HAP-1 (cell line): ENCODE data around the gene CMIP.
A peak's percentile ranks its signal among the peaks of the same experiment; 100 is the strongest.

Source experiments
- DNase-seq, 2 experiments: peaks; one replicate each; pipeline ENCODE4 v3.0.0-alpha.2; 2016 to 2020; ENCODE audit warnings: low spot score in 2 of 2
- H3K27me3 ChIP-seq: fragments of 250-450 bp; sonication (Bioruptor Pico); 2 replicates; pipeline ENCODE4 v1.5.1; 2020; ENCODE audit warnings: low read depth, mild to moderate bottlenecking, moderate library complexity
- H3K36me3 ChIP-seq: fragments of 250-450 bp; sonication (Bioruptor Pico); replicated peaks from 2 replicates; pipeline ENCODE4 v1.5.1; 2020; ENCODE audit warnings: mild to moderate bottlenecking
- H3K4me1 ChIP-seq: fragments of 250-450 bp; sonication (Bioruptor Pico); 2 replicates; pipeline ENCODE4 v1.5.1; 2020; ENCODE audit warnings: mild to moderate bottlenecking
- H3K4me3 ChIP-seq: fragments of 250-450 bp; sonication (Bioruptor Pico); 2 replicates; pipeline ENCODE4 v1.5.1; 2020; ENCODE audit warnings: mild to moderate bottlenecking, moderate library complexity
- H3K9me3 ChIP-seq: fragments of 250-450 bp; sonication (Bioruptor Pico); 2 replicates; pipeline ENCODE4 v1.5.1; 2020; ENCODE audit warnings: mild to moderate bottlenecking, moderate library complexity
- in situ Hi-C: fragments of 300-500 bp; cut with MboI; formaldehyde crosslinking; loops from 3 replicates; pipeline ENCODE4 v1.14.3; 2020; ENCODE audit warnings: low sequenced_read_pairs, inconsistent platforms, mixed read lengths

Gene CMIP

DNA sequence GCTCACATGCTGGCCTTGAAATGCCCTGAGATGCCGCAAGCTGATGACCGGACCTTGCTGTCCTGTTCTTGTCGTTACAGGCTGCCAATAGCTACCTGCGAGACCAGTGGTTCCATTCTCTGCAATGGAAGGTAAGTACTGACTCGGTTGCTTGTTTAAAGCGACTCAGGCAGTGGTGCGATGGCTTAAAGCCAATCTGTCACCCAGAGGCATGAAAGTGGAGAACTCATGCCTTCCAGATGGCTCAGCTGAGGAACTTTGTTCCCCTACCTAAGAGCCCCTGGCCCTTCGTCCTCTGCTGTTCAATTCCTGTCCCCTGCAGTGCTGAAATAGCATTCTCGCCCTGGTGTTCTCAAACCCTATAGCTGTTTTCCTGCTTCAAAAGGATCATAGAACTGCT lies 176.2 kb downstream of the CMIP start:
- Histone ChIP-seq H3K36me3 (no peaks in the 10 kb centered on the region; the same call in 1 of the 2 replicates), H3K4me1 (no peaks in the 10 kb centered on the region), H3K27me3 (no peaks in the 10 kb centered on the region), H3K4me3 (no peak overlapping the region), H3K9me3 (no peaks in the 10 kb centered on the region)
- in situ Hi-C loops = no loop called here
- DNase-seq = no peak

GRCh38 chr16:81621496-81621895 lies 176.9 kb downstream of the CMIP start:
- Histone ChIP-seq H3K4me3 (no peak overlapping the region), H3K36me3 (no peaks in the 10 kb centered on the region; the same call in 1 of the 2 replicates), H3K4me1 (no peaks in the 10 kb centered on the region), H3K27me3 (no peaks in the 10 kb centered on the region), H3K9me3 (no peaks in the 10 kb centered on the region)
- in situ Hi-C loops = no loop called here
- DNase-seq = no peak

- no peaks in the 10 kb centered on the region for H3K36me3 ChIP-seq
- H3K4me3 ChIP-seq = no peak overlapping the region
- DNase-seq = peak in 1 of 2 experiments; percentile 44
- no peaks in the 10 kb centered on the region for H3K4me1 ChIP-seq
- H3K9me3 ChIP-seq = no peaks in the 10 kb centered on the region
- H3K27me3 ChIP-seq = no peaks in the 10 kb centered on the region
- in situ Hi-C loops = no loop called here
These were observed 178.9 kb downstream of the CMIP start for GRCh38 chr16:81623365-81624102.

DNA sequence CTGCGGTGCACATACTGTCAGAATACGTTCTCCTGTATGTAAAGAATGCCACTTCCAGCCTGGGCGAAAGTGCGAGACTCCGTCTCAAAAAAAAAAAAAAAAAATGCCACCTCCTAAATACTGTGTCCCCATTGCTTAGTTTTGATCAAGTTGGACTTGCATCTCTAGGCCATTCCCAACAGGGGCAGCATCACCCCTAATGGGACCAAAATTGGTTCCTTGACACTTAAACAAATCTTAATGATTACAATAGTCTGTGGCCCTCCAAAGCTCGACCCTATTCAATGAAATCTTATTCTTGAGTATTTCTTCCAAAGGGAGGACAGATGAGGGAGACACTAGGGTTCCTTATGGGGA lies 179.8 kb downstream of the CMIP start:
- in situ Hi-C loops = no loop called here
- Histone ChIP-seq H3K9me3 (no peaks in the 10 kb centered on the region), H3K4me1 (no peaks in the 10 kb centered on the region), H3K4me3 (no peak overlapping the region), H3K36me3 (no peaks in the 10 kb centered on the region), H3K27me3 (no peaks in the 10 kb centered on the region)
- no peak for DNase-seq

DNA sequence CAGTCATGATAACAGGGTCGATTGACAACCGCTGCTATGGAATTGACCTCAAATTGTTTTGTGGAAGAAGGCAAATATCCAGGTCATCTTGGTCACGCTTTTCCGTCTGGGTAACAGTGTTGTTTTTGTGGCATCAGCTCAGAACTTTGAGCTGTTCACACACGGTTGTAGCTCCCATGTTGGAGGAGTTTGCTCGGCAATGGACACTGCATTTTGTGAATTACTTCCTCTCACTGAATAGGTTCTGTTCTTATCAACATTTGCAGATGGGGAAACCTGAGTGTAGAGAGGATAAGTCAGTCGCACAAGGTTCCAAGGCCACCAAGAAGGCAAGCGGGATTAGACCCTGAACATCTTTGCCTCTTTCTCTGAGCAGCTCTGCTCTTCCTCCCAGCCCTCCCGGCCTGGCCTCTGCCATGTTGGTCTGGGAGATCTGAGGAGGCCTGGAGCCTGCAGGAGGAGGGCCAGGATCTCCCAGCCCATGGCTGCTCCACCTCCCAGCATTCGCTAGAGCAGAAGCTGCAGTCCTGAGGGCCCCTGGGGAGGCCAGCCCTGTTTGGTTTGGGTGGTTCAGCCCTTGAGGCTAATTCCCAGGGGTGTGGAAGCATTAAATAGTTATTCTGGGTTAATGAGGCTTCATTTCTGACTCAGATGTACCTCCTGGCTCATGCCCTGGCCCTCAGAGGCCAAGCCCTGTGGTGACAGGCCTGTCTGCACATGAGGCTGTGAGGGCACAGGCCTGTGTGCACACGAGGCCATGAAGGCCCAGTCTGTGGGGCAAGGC lies 180.3 kb downstream of the CMIP start:
- in situ Hi-C loops = no loop called here
- no peaks in the 10 kb centered on the region for H3K4me1 ChIP-seq
- DNase-seq = no peak

GRCh38 chr16:81625544-81626153 lies 181.0 kb downstream of the CMIP start:
- Histone ChIP-seq H3K4me3 (no peak overlapping the region), H3K36me3 (no peaks in the 10 kb centered on the region), H3K4me1 (no peaks in the 10 kb centered on the region), H3K27me3 (no peaks in the 10 kb centered on the region), H3K9me3 (no peaks in the 10 kb centered on the region)
- in situ Hi-C loops = no loop called here
- no peak for DNase-seq

More for the DNA sequence above, 180.3 kb downstream of the CMIP start:
- H3K9me3 ChIP-seq = no peaks in the 10 kb centered on the region
- H3K27me3 ChIP-seq = no peaks in the 10 kb centered on the region
- no peaks in the 10 kb centered on the region for H3K36me3 ChIP-seq
- H3K4me3 ChIP-seq = no peak overlapping the region

DNA sequence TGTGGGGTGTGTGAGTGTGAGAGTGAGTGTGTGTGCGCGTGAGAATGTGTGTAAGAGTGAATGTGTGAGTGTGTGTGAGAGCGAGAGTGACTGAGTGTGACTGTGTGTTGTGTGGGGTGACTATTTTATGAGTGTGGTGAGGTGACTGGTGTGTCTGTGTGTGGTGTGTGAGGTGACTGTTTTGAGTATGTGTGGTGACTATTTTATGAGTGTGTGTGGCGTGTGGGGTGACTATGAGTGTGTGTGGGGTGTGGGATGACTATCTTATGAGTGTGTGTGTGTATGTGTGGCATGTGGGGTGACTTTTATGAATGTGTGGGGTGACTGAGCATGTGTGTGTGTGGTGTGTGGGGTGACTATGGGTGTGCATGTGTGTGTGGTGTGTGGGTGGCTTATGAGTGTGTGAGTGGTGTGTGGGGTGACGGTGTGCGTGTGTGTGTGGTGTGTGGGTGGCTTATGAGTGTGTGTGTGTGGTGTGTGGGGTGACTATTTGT lies 181.6 kb downstream of the CMIP start:
- no peak for DNase-seq
- no peak overlapping the region for H3K4me3 ChIP-seq
- no peaks in the 10 kb centered on the region for H3K36me3 ChIP-seq
- H3K4me1 ChIP-seq = no peaks in the 10 kb centered on the region
- H3K27me3 ChIP-seq = no peaks in the 10 kb centered on the region
- in situ Hi-C loops = no loop called here
- no peaks in the 10 kb centered on the region for H3K9me3 ChIP-seq

GRCh38 chr16:81627024-81627423 lies 182.4 kb downstream of the CMIP start:
- no peak for DNase-seq
- no peaks in the 10 kb centered on the region for H3K36me3 ChIP-seq
- H3K9me3 ChIP-seq = no peaks in the 10 kb centered on the region
- no peak overlapping the region for H3K4me3 ChIP-seq
- H3K27me3 ChIP-seq = no peaks in the 10 kb centered on the region
- no peaks in the 10 kb centered on the region for H3K4me1 ChIP-seq
- in situ Hi-C loops = no loop called here

GRCh38 chr16:81627729-81628244 lies 183.2 kb downstream of the CMIP start:
- no peaks in the 10 kb centered on the region for H3K4me1 ChIP-seq
- H3K27me3 ChIP-seq = no peaks in the 10 kb centered on the region
- no peaks in the 10 kb centered on the region for H3K9me3 ChIP-seq
- H3K36me3 ChIP-seq = no peaks in the 10 kb centered on the region
- DNase-seq = no peak
- H3K4me3 ChIP-seq = no peak overlapping the region
- in situ Hi-C loops = no loop called here

DNA sequence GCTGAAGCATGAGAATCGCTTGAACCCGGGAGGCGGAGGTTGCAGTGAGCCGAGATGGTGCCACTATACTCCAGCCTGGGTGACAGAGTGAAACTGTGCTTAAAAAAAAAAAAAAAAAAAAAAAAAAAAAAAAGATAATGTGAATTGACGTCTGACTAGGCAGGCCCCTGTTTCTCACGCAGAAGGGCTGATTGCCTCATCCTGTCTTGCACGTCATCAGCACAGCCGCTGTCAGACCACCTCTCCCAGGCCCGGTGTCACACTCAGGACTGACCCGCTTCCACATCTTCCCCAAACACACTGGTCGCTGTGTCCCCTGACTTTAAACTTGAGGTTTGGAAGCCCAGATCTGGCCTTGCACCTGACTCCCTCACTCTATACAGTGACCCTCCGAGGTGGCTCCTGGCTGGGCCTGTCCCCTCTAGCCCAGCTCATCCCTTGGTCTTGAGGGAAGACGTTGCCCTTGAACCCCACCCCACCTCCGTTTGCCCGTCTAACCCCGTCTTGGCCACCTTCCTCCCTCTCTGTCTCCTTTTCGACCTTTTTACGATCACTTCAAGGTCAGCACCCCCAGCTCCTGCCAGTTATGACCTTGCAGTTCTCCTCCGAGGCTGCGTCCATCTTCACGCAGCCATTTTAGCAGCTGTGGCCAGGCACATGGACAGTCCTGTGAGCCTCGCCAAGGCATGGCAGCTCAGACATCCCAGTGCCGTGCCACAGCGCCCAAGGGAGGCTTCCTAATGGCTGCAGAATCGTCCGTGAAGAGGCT lies 184.6 kb downstream of the CMIP start:
- in situ Hi-C loops = no loop called here
- no peak for DNase-seq
- Histone ChIP-seq H3K4me1 (no peaks in the 10 kb centered on the region), H3K36me3 (no peaks in the 10 kb centered on the region), H3K9me3 (no peaks in the 10 kb centered on the region), H3K27me3 (no peaks in the 10 kb centered on the region), H3K4me3 (no peak overlapping the region)

DNA sequence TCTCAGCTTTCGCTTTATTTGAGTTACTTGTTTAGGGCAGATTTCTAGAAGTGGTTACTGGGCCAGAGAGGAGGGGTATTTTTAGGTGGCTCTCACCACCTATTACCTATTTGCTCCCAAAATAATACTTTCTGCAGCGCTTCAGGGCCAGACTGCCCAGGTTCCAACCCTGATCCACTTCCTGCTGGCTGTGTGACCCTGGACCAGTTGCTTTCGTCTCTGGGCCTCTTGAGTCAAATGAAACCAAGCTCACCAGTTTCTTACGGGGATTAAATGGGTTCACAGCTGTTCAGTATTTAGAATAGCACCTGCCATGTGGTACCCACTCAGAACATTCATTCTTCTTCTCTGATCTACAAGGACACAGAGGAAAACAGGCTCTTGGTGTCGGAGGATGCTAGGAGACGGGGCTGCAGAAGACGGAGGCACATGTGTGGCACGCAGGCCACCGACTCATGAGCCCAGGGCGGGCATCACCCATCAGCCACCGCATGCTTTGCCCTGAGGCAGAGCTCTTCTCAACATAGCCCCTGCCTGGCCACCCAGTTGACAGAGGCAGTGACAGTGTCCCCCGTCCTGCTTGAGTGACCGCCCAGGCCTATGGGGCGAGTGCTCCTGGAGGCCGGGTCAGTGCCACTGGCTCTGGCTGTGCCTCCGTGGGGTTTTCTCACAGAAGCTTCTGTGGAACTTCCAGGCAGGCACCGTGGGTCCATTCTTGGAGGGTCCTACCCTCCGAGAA lies 185.5 kb downstream of the CMIP start:
- no peaks in the 10 kb centered on the region for H3K9me3 ChIP-seq
- no peaks in the 10 kb centered on the region for H3K4me1 ChIP-seq
- no peaks in the 10 kb centered on the region for H3K36me3 ChIP-seq
- DNase-seq = no peak
- H3K27me3 ChIP-seq = no peaks in the 10 kb centered on the region
- no peak overlapping the region for H3K4me3 ChIP-seq
- in situ Hi-C loops = no loop called here

- Histone ChIP-seq H3K36me3 (no peaks in the 10 kb centered on the region), H3K4me1 (no peaks in the 10 kb centered on the region), H3K27me3 (no peaks in the 10 kb centered on the region), H3K9me3 (no peaks in the 10 kb centered on the region), H3K4me3 (no peak overlapping the region)
- in situ Hi-C loops = no loop called here
- peak; percentile 18 to 37 for DNase-seq
These were observed 186.0 kb downstream of the CMIP start for GRCh38 chr16:81630635-81631031.
